GM18511 (cell line): Measurements from ENCODE around the gene SPEM2.
A peak's percentile ranks its signal among the peaks of the same experiment; 100 is the strongest.

Experiments
- ATAC-seq: cut with Tn5 transposase; IDR thresholded peaks from one replicate; pipeline ENCODE4 v1.9.1; 2021; ENCODE audit warnings: mild to moderate bottlenecking, moderate library complexity; ENCODE audit not compliant: unreplicated experiment

Gene SPEM2

GRCh38 chr17:7419819-7420610, 5.4 kb upstream of the SPEM2 start, which contains the start of gene SPEM1:
Gene SPEM1 (plus strand): TSS chr17:7420324. CDS start chr17:7420385, 61 bp downstream.
- no peak for ATAC-seq

GRCh38 chr17:7421186-7421585, 4.2 kb upstream of the SPEM2 start:
- no peak for ATAC-seq

GRCh38 chr17:7423679-7424078, 1.7 kb upstream of the SPEM2 start:
- no peak for ATAC-seq

- ATAC-seq = no peak
Measured at GRCh38 chr17:7425756-7426155, 340 bp downstream of the SPEM2 start.

GRCh38 chr17:7426203-7426863, 917 bp downstream of the SPEM2 start:
- ATAC-seq = no peak

GRCh38 chr17:7426896-7427489, 1.6 kb downstream of the SPEM2 start:
- ATAC-seq = no peak

GRCh38 chr17:7427549-7427948, 2.1 kb downstream of the SPEM2 start:
- ATAC-seq = no peak

GRCh38 chr17:7428557-7428956, 3.1 kb downstream of the SPEM2 start, which contains the start of gene SPEM3:
Gene SPEM3 (plus strand): TSS chr17:7428857. CDS start chr17:7428903, 46 bp downstream.
- ATAC-seq = no peak

GRCh38 chr17:7429722-7430121, 4.3 kb downstream of the SPEM2 start:
- ATAC-seq = no peak

- no peak for ATAC-seq
Measured at GRCh38 chr17:7431231-7431630, 5.8 kb downstream of the SPEM2 start.

- ATAC-seq = no peak
Measured at GRCh38 chr17:7432296-7432695, 6.9 kb downstream of the SPEM2 start.

GRCh38 chr17:7435676-7436555, 10.5 kb downstream of the SPEM2 start:
- peak; percentile 27 for ATAC-seq

GRCh38 chr17:7436556-7437368, 11.3 kb downstream of the SPEM2 start:
- ATAC-seq = no peak

GRCh38 chr17:7437369-7437863, 12.0 kb downstream of the SPEM2 start:
- ATAC-seq = no peak

- ATAC-seq = no peak
Measured at GRCh38 chr17:7437950-7438614, 12.7 kb downstream of the SPEM2 start.

- ATAC-seq = no peak
Measured at GRCh38 chr17:7438656-7439460, 13.4 kb downstream of the SPEM2 start.

GRCh38 chr17:7439462-7440112, 14.2 kb downstream of the SPEM2 start, which contains the start of gene FGF11:
Gene FGF11 (plus strand): TSS chr17:7439512. CDS start chr17:7439621, 109 bp downstream.
- ATAC-seq = no peak
